ENCODE measurements around the gene ARHGAP15.

Gene ARHGAP15

GRCh38 chr2:143572421-143572820 lies 443.2 kb downstream of the ARHGAP15 start:
- Histone ChIP-seq H3K9ac (ENCODE audit: low read length) (no peak overlapping the region), H3K27ac (ENCODE audit: low read depth, low read length, poor library complexity, severe bottlenecking) (no peak overlapping the region), H3K9me2 (ENCODE audit: low read depth, low read length) (no peaks in the 10 kb centered on the region), H3K79me2 (ENCODE audit: insufficient read depth, low read length) (no peaks in the 10 kb centered on the region), H3K4me1 (ENCODE audit: insufficient read depth, low read length, severe bottlenecking) (no peaks in the 10 kb centered on the region), H3K36me3 (ENCODE audit: insufficient read depth, low read length) (no peaks in the 10 kb centered on the region; the same call in 1 of the 2 replicates), H2AFZ (ENCODE audit: low read length) (no peak overlapping the region), H3K4me2 (ENCODE audit: low read length) (no peak overlapping the region), H3K27me3 (ENCODE audit: insufficient read depth, low read length) (no peaks in the 10 kb centered on the region), H3F3A (ENCODE audit: insufficient read depth, low read length) (no peaks in the 10 kb centered on the region), H4K20me1 (ENCODE audit: insufficient read depth, low read length) (no peaks in the 10 kb centered on the region), H3K4me3 (ENCODE audit: low read depth, low read length, poor library complexity, severe bottlenecking) (no peak overlapping the region), H3K9me3 (ENCODE audit: low read length) (no peaks in the 10 kb centered on the region)
- TF ChIP-seq EZH2 (IDR thresholded peaks at IDR 0.05; ENCODE audit: borderline replicate concordance, low read length) (no peak), CTCF (IDR thresholded peaks at IDR 0.05; ENCODE audit: low read length) (no peak)

GRCh38 chr2:143574069-143574468 lies 444.9 kb downstream of the ARHGAP15 start:
- Histone ChIP-seq H3F3A (ENCODE audit: insufficient read depth, low read length) (no peaks in the 10 kb centered on the region), H3K79me2 (ENCODE audit: insufficient read depth, low read length) (no peaks in the 10 kb centered on the region), H3K9ac (ENCODE audit: low read length) (no peak overlapping the region), H3K36me3 (ENCODE audit: insufficient read depth, low read length) (no peaks in the 10 kb centered on the region; the same call in 1 of the 2 replicates), H3K9me2 (ENCODE audit: low read depth, low read length) (no peaks in the 10 kb centered on the region), H3K4me3 (ENCODE audit: low read depth, low read length, poor library complexity, severe bottlenecking) (no peak overlapping the region), H4K20me1 (ENCODE audit: insufficient read depth, low read length) (no peaks in the 10 kb centered on the region), H2AFZ (ENCODE audit: low read length) (no peak overlapping the region), H3K4me2 (ENCODE audit: low read length) (no peak overlapping the region), H3K27ac (ENCODE audit: low read depth, low read length, poor library complexity, severe bottlenecking) (no peak overlapping the region), H3K4me1 (ENCODE audit: insufficient read depth, low read length, severe bottlenecking) (no peaks in the 10 kb centered on the region), H3K27me3 (ENCODE audit: insufficient read depth, low read length) (no peaks in the 10 kb centered on the region), H3K9me3 (ENCODE audit: low read length) (no peaks in the 10 kb centered on the region)
- TF ChIP-seq CTCF (IDR thresholded peaks at IDR 0.05; ENCODE audit: low read length) (no peak), EZH2 (IDR thresholded peaks at IDR 0.05; ENCODE audit: borderline replicate concordance, low read length) (no peak)

GRCh38 chr2:143575340-143575739 lies 446.1 kb downstream of the ARHGAP15 start:
- Histone ChIP-seq H3K9me2 (ENCODE audit: low read depth, low read length) (no peaks in the 10 kb centered on the region), H3F3A (ENCODE audit: insufficient read depth, low read length) (no peaks in the 10 kb centered on the region), H3K9me3 (ENCODE audit: low read length) (no peaks in the 10 kb centered on the region), H4K20me1 (ENCODE audit: insufficient read depth, low read length) (no peaks in the 10 kb centered on the region), H3K27ac (ENCODE audit: low read depth, low read length, poor library complexity, severe bottlenecking) (no peak overlapping the region), H3K27me3 (ENCODE audit: insufficient read depth, low read length) (no peaks in the 10 kb centered on the region), H3K36me3 (ENCODE audit: insufficient read depth, low read length) (no peaks in the 10 kb centered on the region; the same call in 1 of the 2 replicates), H3K79me2 (ENCODE audit: insufficient read depth, low read length) (no peaks in the 10 kb centered on the region), H3K4me1 (ENCODE audit: insufficient read depth, low read length, severe bottlenecking) (no peaks in the 10 kb centered on the region), H3K4me2 (ENCODE audit: low read length) (no peak overlapping the region), H3K4me3 (ENCODE audit: low read depth, low read length, poor library complexity, severe bottlenecking) (no peak overlapping the region), H2AFZ (ENCODE audit: low read length) (no peak overlapping the region), H3K9ac (ENCODE audit: low read length) (no peak overlapping the region)
- peak; percentile 59 for TF ChIP-seq CTCF (IDR thresholded peaks at IDR 0.05; ENCODE audit: low read length)
- no peak for TF ChIP-seq EZH2 (IDR thresholded peaks at IDR 0.05; ENCODE audit: borderline replicate concordance, low read length)
